Bronchial epithelial cell (primary cell): ENCODE measurements around the gene SGCA. TPM values are rescaled to one million over a fixed set of nuclear protein-coding genes. Genes with fewer than 3 reads are reported as not detected.

Experiments used
- DNase-seq: peaks from one replicate; pipeline ENCODE4 v3.0.0-alpha.2; 2010; ENCODE audit warnings: low read depth
- FAIRE-seq: peaks from 2 replicates; lab custom pipeline; 2011; peaks lifted over from hg19 to GRCh38; lab: Jason Lieb, UNC
- H3K27me3 ChIP-seq: 2 replicates; pipeline ENCODE4 v1.5.1; 2011; ENCODE audit warnings: low read length; ENCODE audit not compliant: control insufficient read depth, insufficient read depth
- H3K36me3 ChIP-seq: 2 replicates; pipeline ENCODE4 v1.5.1; 2011; ENCODE audit warnings: low read length; ENCODE audit not compliant: control insufficient read depth, insufficient read depth
- H3K4me3 ChIP-seq: 2 replicates; pipeline ENCODE4 v1.5.1; 2011; ENCODE audit warnings: mild to moderate bottlenecking, low read depth, low read length, control low read depth
- CTCF ChIP-seq: IDR thresholded peaks from 2 replicates; pipeline ENCODE4 v1.5.1; 2011; ENCODE audit warnings: mild to moderate bottlenecking, moderate library complexity, low read length, control low read depth, inconsistent platforms; ENCODE audit not compliant: insufficient read depth, severe bottlenecking
- total RNA-seq: library from RNA; depleted of rRNA; stranded (reverse); fragments of >200 nt; gene quantifications from 2 replicates; pipeline ENCODE4 v1.2.1, GENCODE V29; 2014

The SGCA gene
- total RNA-seq, 1 donor from 2014 or later: not detected

- Histone ChIP-seq H3K4me3 (no peak overlapping the region), H3K27me3 (no peaks in the 10 kb centered on the region), H3K36me3 (no peaks in the 10 kb centered on the region)
- no peak for TF ChIP-seq CTCF
- no peak for FAIRE-seq
- DNase-seq: no peak
These were observed 45.7 kb downstream of the SGCA start for GRCh38 chr17:50211249-50212120.

- FAIRE-seq (no peak), DNase-seq (no peak)
- Histone ChIP-seq H3K27me3 (no peaks in the 10 kb centered on the region), H3K4me3 (no peak overlapping the region), H3K36me3 (no peaks in the 10 kb centered on the region)
- no peak for TF ChIP-seq CTCF
These were observed 46.5 kb downstream of the SGCA start for GRCh38 chr17:50212121-50212843.

DNA sequence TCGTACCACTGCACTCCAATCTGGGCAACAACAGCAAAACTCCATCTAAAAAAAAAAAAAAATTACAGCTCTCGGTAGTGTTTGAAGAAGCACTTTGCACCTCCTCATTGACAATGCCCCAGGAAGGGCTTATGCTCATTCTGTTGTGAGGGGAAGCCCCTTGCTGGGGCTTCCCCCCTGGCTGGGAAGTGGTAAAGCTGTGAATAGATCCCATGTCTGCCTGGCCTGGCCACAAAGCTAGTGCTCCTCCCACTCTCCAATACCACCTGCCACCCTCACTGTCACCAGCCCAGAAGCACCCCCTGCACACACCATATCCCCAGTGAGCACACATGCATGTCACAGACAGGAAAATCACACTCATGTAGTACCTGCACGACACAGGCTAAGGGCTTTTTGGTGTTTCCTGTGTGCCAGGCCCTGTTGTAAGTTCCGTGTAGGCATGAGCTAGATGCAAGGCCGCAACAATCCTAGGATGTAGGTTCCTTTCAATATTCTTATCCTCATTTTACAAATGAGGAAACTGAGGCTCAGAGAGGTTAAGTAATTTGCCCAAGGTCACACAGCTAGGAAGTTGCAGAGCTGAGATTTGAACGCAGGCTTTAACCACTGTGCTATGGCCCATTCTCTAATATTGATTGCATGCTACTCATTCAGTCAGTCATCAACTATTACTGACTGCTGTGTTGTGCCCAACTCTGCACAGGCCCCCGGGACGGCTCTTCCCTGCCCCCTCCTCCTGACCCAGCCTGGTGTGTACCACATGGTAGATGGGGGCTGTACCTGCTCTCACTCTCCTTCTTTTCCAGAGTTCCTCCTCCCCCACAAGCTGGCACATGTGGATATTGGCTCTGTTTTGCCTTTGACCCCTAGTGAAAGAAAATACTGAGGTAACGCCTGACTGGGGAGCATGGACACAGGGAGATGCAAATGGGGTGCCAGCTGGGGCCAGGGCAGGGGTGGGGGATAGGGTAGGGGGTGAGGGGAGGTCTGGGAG, 47.5 kb downstream of the SGCA start:
- no peak overlapping the region for H3K4me3 ChIP-seq
- no peak for TF ChIP-seq CTCF
- DNase-seq: no peak
- no peaks in the 10 kb centered on the region for H3K27me3 ChIP-seq
- FAIRE-seq: no peak
- H3K36me3 ChIP-seq: no peaks in the 10 kb centered on the region

- TF ChIP-seq CTCF: no peak
- H3K27me3 ChIP-seq: no peaks in the 10 kb centered on the region
- H3K4me3 ChIP-seq: no peak overlapping the region
- DNase-seq (peak; percentile 8), FAIRE-seq (no peak)
- H3K36me3 ChIP-seq: no peaks in the 10 kb centered on the region
These were observed 49.4 kb downstream of the SGCA start for GRCh38 chr17:50214976-50215760.

- no peaks in the 10 kb centered on the region for H3K27me3 ChIP-seq
- no peak overlapping the region for H3K4me3 ChIP-seq
- H3K36me3 ChIP-seq: no peaks in the 10 kb centered on the region
- FAIRE-seq (no peak), DNase-seq (no peak)
- TF ChIP-seq CTCF: no peak
These were observed 51.8 kb downstream of the SGCA start for GRCh38 chr17:50217591-50217990.
